Measurements from ENCODE around the gene ANAPC7.

DNA sequence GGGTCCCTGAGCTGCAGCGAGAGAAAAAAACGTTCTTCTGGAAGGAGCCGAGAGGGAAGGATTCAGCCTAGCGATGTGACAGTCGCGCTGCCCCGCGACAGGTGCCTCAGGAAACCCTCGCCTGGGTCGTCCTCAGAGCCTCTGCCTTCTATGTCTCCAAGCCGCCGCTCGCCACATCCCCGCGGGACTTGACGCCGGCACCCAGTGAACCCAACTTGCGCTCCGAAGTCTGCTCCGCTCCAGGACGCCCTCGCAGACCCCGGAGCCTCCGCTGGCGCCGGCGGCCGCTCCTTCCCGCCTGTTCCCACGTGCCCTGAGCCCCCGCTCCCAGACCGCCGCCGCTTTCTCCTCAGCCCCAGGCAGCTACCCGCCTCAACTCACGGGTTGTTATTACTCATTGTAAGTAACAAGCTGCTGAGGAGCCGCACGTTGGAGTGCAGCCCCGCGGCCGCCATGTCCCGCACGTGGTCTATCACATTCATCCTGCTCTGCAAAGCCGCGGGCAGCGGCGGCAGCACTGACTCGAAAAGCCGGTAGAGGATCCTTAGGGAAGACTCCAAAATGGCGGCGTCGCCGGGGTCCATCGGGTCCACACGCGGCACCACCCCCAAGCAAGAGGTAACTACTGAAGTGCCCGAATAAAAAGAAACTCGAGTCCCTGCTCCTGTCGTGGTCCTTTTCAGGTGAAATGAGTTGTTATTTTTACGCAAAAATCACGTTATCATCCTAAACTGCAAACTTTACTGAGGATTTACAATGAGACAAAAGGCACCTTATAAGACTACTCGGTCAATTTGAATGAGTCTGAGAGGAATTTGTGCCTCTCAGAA is at the start of gene ANAPC7:
- TF ChIP-seq CTCF (IDR thresholded peaks at IDR 0.05) (peak in 2 of 6 experiments; percentile 7 to 14), POLR2A (IDR thresholded peaks at IDR 0.05) (peak; percentile 19 to 44)
